HCT116 (cell line): ENCODE measurements around the gene RELCH. TPM values are rescaled to one million over a fixed set of nuclear protein-coding genes. Genes with fewer than 3 reads are reported as not detected.

Experiments
- ATAC-seq: fragments of 200-7000 bp; cut with Tn5 transposase; 2 replicates; pipeline ENCODE4 v1.9.1; 2020; ENCODE audit warnings: mild to moderate bottlenecking, moderate library complexity
- BruUV-seq: library from RNA; stranded (reverse); fragments of 400-500 nt; replicated peaks from 2 replicates; lab custom pipeline; 2021; lab: Mats Ljungman, UMichigan
- CTCF ChIA-PET: fragments of 300-600 bp; sonication (Branson Sonifier 250); formaldehyde crosslinking; loops from one replicate; lab custom pipeline; 2021; ENCODE audit warnings: antibody characterized with exemption; lab: Charles Lee
- POLR2A ChIA-PET: fragments of 300-600, 350-600 bp; sonication (Branson Sonifier 250); formaldehyde crosslinking; loops from one replicate; lab custom pipeline; 2021; ENCODE audit warnings: antibody characterized with exemption; lab: Charles Lee
- RAD21 ChIA-PET, 2 experiments: fragments of 300-600 bp; sonication (Branson Sonifier 250); formaldehyde crosslinking; loops; one replicate each; lab custom pipeline; 2023; ENCODE audit warnings: low total read pairs in 2 of 2; ENCODE audit not compliant: uncharacterized antibody in 2 of 2, unreplicated experiment in 2 of 2, low non-redundant PET in 1 of 2; lab: Charles Lee
- DNase-seq: peaks from one replicate; pipeline ENCODE4 v3.0.0-alpha.2; 2010; ENCODE audit warnings: low read depth, low spot score
- H2AFZ ChIP-seq: fragments of 200-600 bp; shearing (Covaris generic), sonication (generic); 2 replicates; pipeline ENCODE4 v1.6.1; 2017; ENCODE audit warnings: low read depth, mixed run types, mixed read lengths, antibody characterized with exemption, low read length; ENCODE audit not compliant: poor library complexity, severe bottlenecking
- H3K27ac ChIP-seq: 2 replicates; pipeline ENCODE4 v1.5.1; 2012; ENCODE audit warnings: low read depth, low read length
- H3K27me3 ChIP-seq: fragments of 200-600 bp; sonication (generic); 2 replicates; pipeline ENCODE4 v1.6.1; 2016; ENCODE audit warnings: mixed run types, low read length, mixed read lengths; ENCODE audit not compliant: insufficient read depth
- H3K36me3 ChIP-seq, 2 experiments: fragments of 200-500 bp in 1 of 2; fragments of 200-600 bp in 1 of 2; sonication (Bioruptor generic) in 1 of 2; sonication (generic) in 1 of 2; 2 replicates each; pipeline versions ENCODE4 v1.5.1 to v1.6.1; 2014 to 2016; ENCODE audit warnings: low read length in 2 of 2, inconsistent platforms in 1 of 2, mixed read lengths in 1 of 2, mixed run types in 1 of 2; ENCODE audit not compliant: insufficient read depth in 2 of 2, control insufficient read depth in 1 of 2
- H3K4me1 ChIP-seq, 2 experiments: fragments of 200-600 bp in 1 of 2; sonication (generic) in 1 of 2; 2 replicates each; pipeline versions ENCODE4 v1.5.1 to v1.6.1; 2012 to 2017; ENCODE audit warnings: low read length in 2 of 2, inconsistent platforms in 1 of 2, mild to moderate bottlenecking in 1 of 2, mixed read lengths in 1 of 2, mixed run types in 1 of 2, moderate library complexity in 1 of 2; ENCODE audit not compliant: insufficient read depth in 2 of 2, control insufficient read depth in 1 of 2
- H3K4me2 ChIP-seq: fragments of 200-600 bp; sonication (generic); 2 replicates; pipeline ENCODE4 v1.6.1; 2017; ENCODE audit warnings: mixed run types, low read length, mixed read lengths
- H3K4me3 ChIP-seq, 2 experiments: fragments of 200-600 bp in 1 of 2; sonication (generic) in 1 of 2; replicated peaks in 1 of 2; 2 replicates each; pipeline ENCODE4 v1.5.1; 2011 to 2016; ENCODE audit warnings: low read length in 2 of 2, control low read depth in 1 of 2, low read depth in 1 of 2, mild to moderate bottlenecking in 1 of 2, mixed read lengths in 1 of 2, mixed run types in 1 of 2
- H3K79me2 ChIP-seq: fragments of 200-600 bp; sonication (generic); 2 replicates; pipeline ENCODE4 v1.6.1; 2017; ENCODE audit warnings: mild to moderate bottlenecking, mixed run types, low read length, moderate library complexity, mixed read lengths; ENCODE audit not compliant: insufficient read depth
- H3K9ac ChIP-seq: fragments of 200-600 bp; sonication (generic); 2 replicates; pipeline ENCODE4 v1.6.1; 2016; ENCODE audit warnings: low read length, mixed read lengths
- H3K9me2 ChIP-seq: fragments of 200-600 bp; sonication (generic), shearing (Covaris generic); 2 replicates; pipeline ENCODE4 v1.6.1; 2017; ENCODE audit warnings: mixed run types, mild to moderate bottlenecking, moderate library complexity; ENCODE audit not compliant: insufficient read depth
- H3K9me3 ChIP-seq, 2 experiments: fragments of 200-500 bp in 1 of 2; fragments of 200-600 bp in 1 of 2; sonication (Bioruptor generic) in 1 of 2; sonication (generic) in 1 of 2; 2 replicates each; pipeline ENCODE4 v1.6.1; 2014 to 2017; ENCODE audit warnings: low read length in 2 of 2, mixed read lengths in 2 of 2, inconsistent platforms in 1 of 2, low read depth in 1 of 2, mild to moderate bottlenecking in 1 of 2, mixed run types in 1 of 2, moderate library complexity in 1 of 2; ENCODE audit not compliant: control insufficient read depth in 1 of 2, insufficient read depth in 1 of 2
- H4K20me1 ChIP-seq: fragments of 200-600 bp; sonication (generic), shearing (Covaris generic); 2 replicates; pipeline ENCODE4 v1.6.1; 2017; ENCODE audit warnings: mixed run types, mild to moderate bottlenecking, moderate library complexity; ENCODE audit not compliant: insufficient read depth
- CBX3 ChIP-seq: IDR thresholded peaks from 2 replicates; pipeline ENCODE4 v1.6.1; 2012; ENCODE audit warnings: low read depth
- CEBPB ChIP-seq: IDR thresholded peaks from 2 replicates; pipeline ENCODE4 v1.6.1; 2012; ENCODE audit warnings: low read depth
- CTCF ChIP-seq, 3 experiments: fragments of 200-600 bp in 1 of 3; sonication (generic) in 1 of 3; IDR thresholded peaks in 2 of 3; conservative IDR thresholded peaks in 1 of 3; 2 replicates each; pipeline ENCODE4 v1.5.1; 2012 to 2017; ENCODE audit warnings: low read depth in 2 of 3, low read length in 2 of 3, antibody characterized with exemption in 1 of 3, borderline replicate concordance in 1 of 3, control low read depth in 1 of 3, mild to moderate bottlenecking in 1 of 3, mixed read lengths in 1 of 3, mixed run types in 1 of 3, moderate library complexity in 1 of 3; ENCODE audit not compliant: insufficient read depth in 1 of 3
- ELF1 ChIP-seq: IDR thresholded peaks from 2 replicates; pipeline ENCODE4 v1.6.1; 2012; ENCODE audit warnings: low read depth, borderline replicate concordance
- EZH2phosphoT487 ChIP-seq: fragments of 200-600 bp; IDR thresholded peaks from 2 replicates; pipeline ENCODE4 v1.6.1; 2018; ENCODE audit warnings: antibody characterized with exemption, borderline replicate concordance
- FOSL1 ChIP-seq: IDR thresholded peaks from 2 replicates; pipeline ENCODE4 v1.6.1; 2012; ENCODE audit warnings: low read depth
- RAD21 ChIP-seq: IDR thresholded peaks from 2 replicates; pipeline ENCODE4 v1.6.1; 2012; ENCODE audit warnings: low read depth, mild to moderate bottlenecking
- REST ChIP-seq: IDR thresholded peaks from 2 replicates; pipeline ENCODE4 v1.6.1; 2012; ENCODE audit warnings: low read depth
- YY1 ChIP-seq: IDR thresholded peaks from 2 replicates; pipeline ENCODE4 v1.6.1; 2011; ENCODE audit warnings: low read length, low read depth, moderate library complexity, mild to moderate bottlenecking; ENCODE audit not compliant: insufficient replicate concordance; ENCODE audit errors: extremely low read depth
- ZFX ChIP-seq: fragments of 450-650 bp; IDR thresholded peaks from 2 replicates; pipeline ENCODE4 v1.6.1; 2017
- intact Hi-C: fragments of 100-400 bp; cut with micrococcal nuclease; formaldehyde crosslinking; loops from 2 replicates; pipeline ENCODE4 v1.10.0; 2022
- total RNA-seq: library from RNA; stranded (reverse); gene quantifications from one replicate; pipeline ENCODE4 v1.2.1, GENCODE V29; 2021; ENCODE audit not compliant: unreplicated experiment

RELCH gene
- total RNA-seq, 1 experiment from 2014 or later: 17.4 TPM

GRCh38 chr18:62239475-62239874 is 52.4 kb downstream of the RELCH start:
- Histone ChIP-seq H3K4me2 (no peak overlapping the region), H3K4me3 (no peak overlapping the region), H4K20me1 (0 out of 2 replicates have a peak, but pooled peaks cover 4% of the 10 kb centered on the region), H3K4me1 (no peaks in the 10 kb centered on the region), H3K27ac (no peak overlapping the region), H2AFZ (no peak overlapping the region), H3K9ac (no peak overlapping the region), H3K36me3 (no peaks in the 10 kb centered on the region), H3K9me3 (no peaks in the 10 kb centered on the region), H3K79me2 (no peaks in the 10 kb centered on the region), H3K9me2 (no peaks in the 10 kb centered on the region), H3K27me3 (no peaks in the 10 kb centered on the region)
- DNase-seq (no peak), ATAC-seq (no peak)
- POLR2A ChIA-PET: no interaction called here
- CTCF ChIA-PET: interaction anchor here (2.1 kb wide), 1 partner anchor 10 kb away, joined by 7 read pairs; no protein-coding TSS in a partner anchor
- TF ChIP-seq CTCF (IDR thresholded peaks at IDR 0.05 in 2 of 3, conservative IDR thresholded peaks at IDR 0.05 in 1 of 3; ENCODE audit: borderline replicate concordance in 1 of 3, insufficient read depth in 1 of 3, low read depth in 2 of 3, low read length in 2 of 3) (no peak), RAD21 (no peak), ELF1 (no peak), CEBPB (no peak), CBX3 (no peak), EZH2phosphoT487 (no peak), ZFX (no peak), YY1 (no peak), FOSL1 (no peak), REST (no peak)
- RAD21 ChIA-PET: no interaction called here
- intact Hi-C loops: no loop called here
- BruUV-seq: no TSS peak
